Stimulated activated memory B cell treated with anti-CD40 and anti-IgM and Interleukin-4, amounts not matched to agents 10 μg/mL and 1 μg/mL and 100 μg/mL, for 72 hours (primary cell): Measurements from ENCODE around the gene SPSB2.
A peak's percentile ranks its signal among the peaks of the same experiment; 100 is the strongest.

Experiments used
- ATAC-seq: fragments of 150-1000 bp; cut with Tn5 transposase; 2 replicates; pipeline ENCODE4 v1.10.0; 2021
- H3K27ac Mint-ChIP-seq: one replicate; pipeline ENCODE4 v1.8.0; 2022; ENCODE audit warnings: mild to moderate bottlenecking, mixed read lengths
- H3K27me3 Mint-ChIP-seq: one replicate; pipeline ENCODE4 v1.8.0; 2022; ENCODE audit warnings: mixed read lengths
- H3K36me3 Mint-ChIP-seq: one replicate; pipeline ENCODE4 v1.8.0; 2022; ENCODE audit warnings: mixed read lengths
- H3K4me1 Mint-ChIP-seq: one replicate; pipeline ENCODE4 v1.8.0; 2022; ENCODE audit warnings: mixed read lengths
- H3K4me3 Mint-ChIP-seq: one replicate; pipeline ENCODE4 v1.8.0; 2022; ENCODE audit warnings: mild to moderate bottlenecking, moderate library complexity, mixed read lengths
- H3K9me3 Mint-ChIP-seq: one replicate; pipeline ENCODE4 v1.8.0; 2022; ENCODE audit warnings: mixed read lengths

SPSB2 gene

DNA sequence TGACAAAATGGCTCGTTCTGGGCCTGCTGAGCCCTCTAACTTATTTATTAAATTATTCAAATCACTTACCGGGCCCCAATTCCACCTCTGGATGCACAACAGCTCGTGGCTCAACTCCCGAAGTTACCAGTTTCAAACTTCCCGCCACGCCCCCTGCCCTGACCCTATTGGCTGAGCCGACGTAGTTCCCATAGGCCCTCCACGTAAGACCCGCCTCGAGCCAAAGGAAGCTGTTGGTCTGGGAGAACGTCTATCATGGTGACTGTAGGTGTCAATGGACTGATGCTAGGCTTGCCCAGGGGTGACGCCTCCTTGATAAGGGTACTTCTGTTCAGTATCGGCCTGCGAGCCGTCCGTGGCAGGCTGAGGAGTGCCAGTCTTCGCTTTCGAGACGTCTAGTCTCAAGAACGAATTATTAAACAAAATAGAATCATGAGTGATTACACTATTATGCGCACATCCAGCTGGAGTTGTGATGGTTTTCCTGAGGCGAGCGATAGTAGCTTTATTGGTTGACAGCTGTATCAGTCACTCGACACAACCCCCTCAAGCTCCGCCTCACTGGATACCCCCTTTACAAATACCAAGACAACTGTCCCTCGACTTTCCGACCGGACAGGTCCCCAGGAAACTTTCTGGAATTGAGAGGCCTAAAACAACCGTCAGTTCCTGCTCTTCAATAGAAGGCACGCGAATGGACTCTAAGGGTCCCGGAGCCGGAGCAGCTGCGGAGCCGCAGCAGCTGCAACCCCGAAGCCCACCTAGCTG, 21.8 kb downstream of the SPSB2 start, which contains the start of gene CDCA3:
CDCA3 (minus strand) TSS at position 134 of the 768 bp plus-strand sequence. CDS start 334 bp downstream, outside the sequence.
- peak within 1 kb of the TSS; percentile 84 for H3K4me3 Mint-ChIP-seq
- no peaks in the 10 kb centered on the region for H3K27me3 Mint-ChIP-seq
- H3K27ac Mint-ChIP-seq: peak within 1 kb of the TSS; percentile 82
- H3K9me3 Mint-ChIP-seq: no peaks in the 10 kb centered on the region
- peaks cover 15% of the 10 kb centered on the region for H3K36me3 Mint-ChIP-seq
- peak; percentile 79 for ATAC-seq
- H3K4me1 Mint-ChIP-seq: peaks cover 57% of the 10 kb centered on the region

GRCh38 chr12:6850796-6851152, 22.3 kb downstream of the SPSB2 start:
- no peaks in the 10 kb centered on the region for H3K27me3 Mint-ChIP-seq
- peaks cover 57% of the 10 kb centered on the region for H3K4me1 Mint-ChIP-seq
- H3K9me3 Mint-ChIP-seq: no peaks in the 10 kb centered on the region
- H3K27ac Mint-ChIP-seq: no peak overlapping the region
- H3K36me3 Mint-ChIP-seq: peaks cover 9% of the 10 kb centered on the region
- ATAC-seq: no peak
- peak overlapping the region; percentile 55 for H3K4me3 Mint-ChIP-seq

DNA sequence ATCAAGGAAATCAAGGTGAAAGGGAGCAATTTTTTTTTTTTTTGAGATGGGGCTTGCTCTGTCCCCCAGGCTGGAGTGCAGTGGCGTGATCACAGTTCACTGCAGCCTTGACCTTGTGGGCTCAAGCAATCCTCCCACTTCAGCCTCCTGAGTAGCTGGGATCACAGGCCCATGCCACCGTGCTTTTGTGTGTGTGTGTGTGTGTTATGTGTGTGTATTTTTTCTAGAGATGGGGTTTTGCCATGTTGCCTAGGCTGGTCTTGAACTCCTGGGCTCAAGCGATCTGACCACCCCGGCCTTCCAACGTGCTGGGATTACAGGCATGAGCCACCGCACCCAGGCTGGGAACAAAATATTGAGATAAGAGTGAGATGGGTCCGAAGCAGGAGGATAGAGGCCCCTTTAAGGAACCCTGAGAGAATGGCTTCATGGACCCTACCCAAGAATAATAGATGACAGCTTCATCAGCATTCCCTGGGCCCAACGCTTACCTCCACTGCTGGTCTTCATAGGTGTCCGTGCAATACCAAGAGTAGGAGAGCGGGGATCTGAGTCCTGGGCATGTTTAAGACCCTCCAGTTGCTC, 23.0 kb downstream of the SPSB2 start:
- Mint-ChIP-seq H3K9me3 (no peaks in the 10 kb centered on the region), H3K4me1 (peaks cover 57% of the 10 kb centered on the region), H3K36me3 (peaks cover 6% of the 10 kb centered on the region), H3K27me3 (no peaks in the 10 kb centered on the region), H3K27ac (no peak overlapping the region), H3K4me3 (peak overlapping the region; percentile 55)
- ATAC-seq: no peak

DNA sequence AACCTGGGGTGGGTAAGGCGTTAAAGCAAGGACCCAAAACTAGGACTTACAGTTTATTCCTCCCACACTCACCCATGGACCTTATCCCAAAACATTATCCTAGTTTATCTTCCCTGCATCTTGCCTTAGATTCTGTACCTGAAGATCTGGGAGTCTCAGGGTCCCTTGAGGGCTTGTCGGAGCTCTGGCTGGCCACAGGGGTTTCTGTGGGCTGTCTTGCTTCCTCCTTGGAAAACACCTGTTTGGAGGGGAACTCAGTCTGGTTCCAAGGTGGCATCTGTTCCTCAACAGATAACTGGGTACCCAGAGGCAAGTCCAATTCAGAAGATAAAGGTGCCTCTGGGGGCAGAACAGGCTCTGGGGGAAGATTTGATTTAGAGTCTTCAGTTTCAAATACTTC, 23.7 kb downstream of the SPSB2 start:
- Mint-ChIP-seq H3K36me3 (peaks cover 6% of the 10 kb centered on the region), H3K4me1 (peaks cover 57% of the 10 kb centered on the region), H3K9me3 (no peaks in the 10 kb centered on the region), H3K4me3 (peak overlapping the region; percentile 14), H3K27ac (no peak overlapping the region), H3K27me3 (no peaks in the 10 kb centered on the region)
- ATAC-seq: no peak

- ATAC-seq: no peak
- Mint-ChIP-seq H3K4me3 (no peak overlapping the region), H3K27me3 (no peaks in the 10 kb centered on the region), H3K27ac (no peak overlapping the region), H3K9me3 (no peaks in the 10 kb centered on the region), H3K4me1 (peaks cover 44% of the 10 kb centered on the region), H3K36me3 (no peaks in the 10 kb centered on the region)
Observed at GRCh38 chr12:6847676-6848075, 25.4 kb downstream of the SPSB2 start.

DNA sequence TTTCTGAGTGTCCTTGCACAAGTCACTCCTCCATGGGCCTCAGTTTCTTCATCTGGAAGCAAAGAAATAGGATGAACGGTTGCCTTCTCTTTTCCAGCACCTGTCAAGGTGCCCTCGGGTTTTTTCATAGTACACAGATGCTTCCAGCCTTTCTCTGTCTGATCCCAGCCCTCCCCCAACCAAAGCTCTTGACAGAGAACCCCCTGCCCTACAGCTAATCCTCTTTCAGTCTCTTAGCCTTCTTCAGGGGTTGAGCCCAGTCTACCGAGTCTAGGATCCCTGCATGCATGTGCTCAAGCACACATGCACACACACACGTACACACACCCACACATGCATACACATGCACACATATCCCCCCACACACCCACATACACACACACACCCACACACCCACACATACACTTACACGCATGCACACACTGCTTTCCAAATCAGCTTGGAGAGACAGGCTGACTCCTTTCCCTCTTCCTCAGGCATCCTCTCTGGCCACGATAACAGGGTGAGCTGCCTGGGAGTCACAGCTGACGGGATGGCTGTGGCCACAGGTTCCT, 26.7 kb downstream of the SPSB2 start:
- ATAC-seq: no peak
- no peak overlapping the region for H3K27ac Mint-ChIP-seq

DNA sequence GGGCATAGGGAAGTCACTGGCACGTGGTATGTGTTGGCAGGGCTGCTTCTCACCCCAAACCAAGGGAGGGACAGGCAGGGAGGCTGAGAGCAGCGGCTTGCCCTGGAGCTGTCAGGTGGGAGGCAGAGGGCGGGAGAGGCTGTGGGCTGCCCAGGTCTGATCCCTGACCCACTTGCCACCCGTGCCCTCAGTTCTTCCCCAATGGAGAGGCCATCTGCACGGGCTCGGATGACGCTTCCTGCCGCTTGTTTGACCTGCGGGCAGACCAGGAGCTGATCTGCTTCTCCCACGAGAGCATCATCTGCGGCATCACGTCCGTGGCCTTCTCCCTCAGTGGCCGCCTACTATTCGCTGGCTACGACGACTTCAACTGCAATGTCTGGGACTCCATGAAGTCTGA, 27.7 kb downstream of the SPSB2 start:
- Mint-ChIP-seq H3K9me3 (no peaks in the 10 kb centered on the region), H3K27ac (no peak overlapping the region), H3K4me3 (no peak overlapping the region), H3K27me3 (no peaks in the 10 kb centered on the region), H3K4me1 (peaks cover 37% of the 10 kb centered on the region), H3K36me3 (no peaks in the 10 kb centered on the region)
- ATAC-seq: no peak

More for the DNA sequence above, 26.7 kb downstream of the SPSB2 start:
- no peaks in the 10 kb centered on the region for H3K36me3 Mint-ChIP-seq
- no peaks in the 10 kb centered on the region for H3K9me3 Mint-ChIP-seq
- peaks cover 44% of the 10 kb centered on the region for H3K4me1 Mint-ChIP-seq
- H3K27me3 Mint-ChIP-seq: no peaks in the 10 kb centered on the region
- H3K4me3 Mint-ChIP-seq: no peak overlapping the region

GRCh38 chr12:6843118-6843902, 29.8 kb downstream of the SPSB2 start:
- Mint-ChIP-seq H3K4me3 (no peak overlapping the region), H3K9me3 (no peaks in the 10 kb centered on the region), H3K27ac (no peak overlapping the region), H3K4me1 (peaks cover 34% of the 10 kb centered on the region), H3K36me3 (no peaks in the 10 kb centered on the region), H3K27me3 (no peaks in the 10 kb centered on the region)
- ATAC-seq: no peak

- H3K4me1 Mint-ChIP-seq: peaks cover 24% of the 10 kb centered on the region
- no peaks in the 10 kb centered on the region for H3K27me3 Mint-ChIP-seq
- H3K27ac Mint-ChIP-seq: no peak overlapping the region
- ATAC-seq: no peak
- no peak overlapping the region for H3K4me3 Mint-ChIP-seq
- H3K36me3 Mint-ChIP-seq: no peaks in the 10 kb centered on the region
- H3K9me3 Mint-ChIP-seq: no peaks in the 10 kb centered on the region
Observed at GRCh38 chr12:6842075-6842474, 31.0 kb downstream of the SPSB2 start.

- Mint-ChIP-seq H3K27ac (peak within 1 kb of the TSS; percentile 55), H3K4me3 (no peak within 1 kb of the TSS), H3K4me1 (peaks cover 27% of the 10 kb centered on the region), H3K27me3 (no peaks in the 10 kb centered on the region), H3K9me3 (no peaks in the 10 kb centered on the region), H3K36me3 (no peaks in the 10 kb centered on the region)
- ATAC-seq: no peak
Observed at GRCh38 chr12:6840761-6841515, 32.2 kb downstream of the SPSB2 start, which contains the start of gene GNB3. GNB3 (plus strand) TSS chr12:6840925; CDS start chr12:6841288, 363 bp downstream.

GRCh38 chr12:6840330-6840729, 32.8 kb downstream of the SPSB2 start:
- Mint-ChIP-seq H3K4me1 (peaks cover 33% of the 10 kb centered on the region), H3K4me3 (no peak overlapping the region), H3K27me3 (no peaks in the 10 kb centered on the region), H3K27ac (peak overlapping the region; percentile 55), H3K36me3 (no peaks in the 10 kb centered on the region), H3K9me3 (no peaks in the 10 kb centered on the region)
- peak; percentile 5 for ATAC-seq

DNA sequence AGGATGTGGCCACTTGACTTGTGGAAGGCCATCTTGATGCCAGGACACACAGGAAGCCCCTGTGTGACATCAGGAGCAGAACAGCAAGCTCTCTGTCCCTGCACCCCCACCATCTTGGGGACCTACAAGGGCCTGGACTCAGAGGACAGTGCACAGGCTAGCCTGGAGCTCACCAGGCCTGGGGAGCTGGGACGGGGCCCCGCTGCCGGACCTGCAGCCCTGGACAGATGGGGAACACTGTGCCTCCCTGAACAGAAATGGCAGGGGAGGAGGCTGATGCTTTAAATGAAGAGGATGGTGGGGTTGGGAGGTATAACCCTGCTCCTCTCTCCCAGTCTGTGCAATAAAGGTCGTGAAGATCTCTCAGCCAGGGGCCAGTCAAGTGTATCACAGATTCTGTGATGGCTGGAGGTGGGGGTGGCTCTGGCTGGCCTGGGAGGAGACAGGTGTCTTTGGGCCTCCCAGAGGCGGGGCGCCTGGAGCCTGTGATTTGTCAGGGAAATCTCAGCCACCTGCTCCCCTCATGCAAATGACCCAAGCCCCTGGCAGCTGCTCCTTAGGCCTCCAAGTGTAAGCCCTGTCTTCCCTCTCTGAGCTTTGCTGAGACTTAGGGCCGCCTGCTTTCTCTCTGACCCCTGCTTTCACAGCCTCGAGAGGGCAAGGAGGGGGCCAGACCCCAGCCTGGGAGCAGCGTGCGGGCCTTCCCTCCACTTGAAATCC, 33.5 kb downstream of the SPSB2 start:
- peak overlapping the region; percentile 55 for H3K27ac Mint-ChIP-seq
- peaks cover 34% of the 10 kb centered on the region for H3K4me1 Mint-ChIP-seq
- H3K9me3 Mint-ChIP-seq: no peaks in the 10 kb centered on the region
- ATAC-seq: peak; percentile 80
- no peaks in the 10 kb centered on the region for H3K27me3 Mint-ChIP-seq
- H3K36me3 Mint-ChIP-seq: no peaks in the 10 kb centered on the region
- H3K4me3 Mint-ChIP-seq: no peak overlapping the region

GRCh38 chr12:6838854-6839253, 34.2 kb downstream of the SPSB2 start:
- Mint-ChIP-seq H3K4me1 (peaks cover 34% of the 10 kb centered on the region), H3K4me3 (no peak overlapping the region), H3K9me3 (no peaks in the 10 kb centered on the region), H3K27ac (no peak overlapping the region), H3K27me3 (no peaks in the 10 kb centered on the region), H3K36me3 (no peaks in the 10 kb centered on the region)
- ATAC-seq: no peak

GRCh38 chr12:6837370-6838060, 35.6 kb downstream of the SPSB2 start:
- H3K9me3 Mint-ChIP-seq: no peaks in the 10 kb centered on the region
- no peak overlapping the region for H3K27ac Mint-ChIP-seq
- no peaks in the 10 kb centered on the region for H3K36me3 Mint-ChIP-seq
- ATAC-seq: no peak
- H3K4me1 Mint-ChIP-seq: peaks cover 30% of the 10 kb centered on the region
- H3K4me3 Mint-ChIP-seq: no peak overlapping the region
- H3K27me3 Mint-ChIP-seq: no peaks in the 10 kb centered on the region
